ENCODE results near the gene LDLRAD4.

LDLRAD4 gene

DNA sequence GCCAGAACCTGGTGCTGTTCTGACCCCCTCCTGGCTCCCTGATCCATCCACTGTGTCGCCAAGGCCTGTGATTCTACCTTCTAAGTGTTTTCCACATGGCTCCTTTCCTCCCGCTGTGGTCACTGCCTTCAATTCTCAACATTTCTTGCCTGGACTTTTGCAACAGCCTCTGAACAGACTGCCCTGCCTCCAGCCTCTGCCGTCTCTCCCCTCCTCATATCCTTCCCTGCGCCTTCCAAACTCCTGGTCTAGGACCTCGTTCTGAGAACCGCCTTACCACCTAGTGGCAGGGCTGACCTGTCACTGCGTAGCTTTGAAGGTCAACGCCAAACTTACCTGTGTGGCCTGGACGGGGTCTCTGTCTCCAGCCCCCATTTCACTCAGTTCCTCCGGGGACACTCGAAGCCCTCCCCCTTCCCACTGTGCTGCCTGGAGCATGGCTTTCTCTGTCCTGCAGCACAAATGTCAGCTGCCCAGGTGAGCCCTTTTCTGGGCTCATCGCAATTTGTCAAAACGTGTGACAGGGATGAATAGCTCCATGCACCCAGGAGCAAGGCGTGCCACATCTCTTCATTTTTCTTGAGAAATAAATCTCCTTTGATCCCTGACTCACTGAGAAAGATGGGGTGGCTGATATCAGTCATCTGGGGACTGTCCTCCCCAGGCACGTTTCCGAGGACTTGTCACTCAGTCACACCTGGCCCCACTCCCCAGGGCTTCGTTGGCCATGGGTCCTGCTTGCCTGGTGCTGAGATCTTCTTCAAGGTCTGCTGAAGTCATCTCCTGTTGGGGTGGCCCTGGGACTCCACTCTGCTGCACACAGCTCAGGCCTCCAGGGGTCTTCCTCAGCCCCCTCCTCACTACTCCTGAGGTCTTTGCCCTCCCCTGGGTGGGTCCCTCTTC, 46.7 kb downstream of the LDLRAD4 start:
- no peak for DNase-seq (ENCODE audit: low read depth, low spot score)

DNA sequence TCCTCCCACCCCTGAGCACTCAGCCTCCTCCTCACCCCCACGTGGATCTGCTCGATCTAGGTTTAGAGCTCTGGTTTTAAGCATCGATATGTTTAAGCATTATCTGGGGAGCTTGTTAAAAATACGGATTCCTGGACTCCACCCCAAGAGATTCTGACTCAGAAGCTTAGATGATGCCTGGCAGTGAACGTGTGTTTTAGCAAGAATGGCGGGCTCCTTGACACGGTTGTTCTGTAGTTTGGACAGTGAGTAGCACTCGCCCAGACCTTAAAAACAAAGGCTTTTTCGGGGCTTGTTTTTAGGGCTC, 47.3 kb downstream of the LDLRAD4 start:
- DNase-seq (ENCODE audit: low read depth, low spot score): no peak

DNA sequence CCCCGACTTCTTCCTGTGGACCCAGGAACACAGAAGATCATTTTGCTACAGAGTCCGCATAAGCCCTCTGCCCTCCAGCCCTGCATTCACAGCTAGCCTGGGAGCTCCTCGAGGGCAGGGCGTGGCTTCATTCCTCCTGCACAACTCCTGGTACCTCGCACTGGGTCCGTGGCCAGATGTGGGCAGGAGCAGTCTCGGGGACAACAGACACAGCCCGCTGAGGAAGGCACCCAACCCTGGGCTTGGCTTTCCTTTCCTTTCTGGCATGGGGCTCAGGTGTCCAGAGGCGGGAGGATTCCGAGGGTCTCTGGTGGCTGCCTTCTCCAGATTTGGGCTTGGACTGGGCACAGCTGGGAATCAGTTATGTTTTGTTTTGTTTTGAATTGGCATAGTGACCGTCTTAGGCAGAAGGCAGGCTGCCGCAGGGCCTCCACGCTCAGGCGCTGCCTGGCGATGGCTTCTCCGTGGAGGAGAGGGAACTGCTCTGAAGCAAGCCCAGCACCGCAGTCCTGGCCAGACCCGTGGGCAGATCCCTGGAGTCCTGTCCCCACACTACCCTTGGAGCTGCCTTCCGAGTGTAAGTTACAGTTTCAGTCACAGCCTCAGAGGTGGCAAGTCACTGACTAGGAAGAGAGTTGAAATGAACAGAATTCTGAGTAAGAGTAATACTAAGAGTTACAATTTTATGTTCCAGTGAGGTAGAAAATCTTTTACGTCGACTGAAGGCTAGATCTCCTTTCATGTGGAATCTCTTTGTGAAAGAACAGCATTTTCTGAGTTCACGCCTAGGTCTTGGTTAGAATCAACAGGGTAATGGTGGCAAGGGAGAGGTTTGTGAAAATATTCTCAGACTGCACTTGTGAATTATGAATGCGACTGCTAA, 47.9 kb downstream of the LDLRAD4 start:
- DNase-seq (ENCODE audit: low read depth, low spot score): no peak

DNA sequence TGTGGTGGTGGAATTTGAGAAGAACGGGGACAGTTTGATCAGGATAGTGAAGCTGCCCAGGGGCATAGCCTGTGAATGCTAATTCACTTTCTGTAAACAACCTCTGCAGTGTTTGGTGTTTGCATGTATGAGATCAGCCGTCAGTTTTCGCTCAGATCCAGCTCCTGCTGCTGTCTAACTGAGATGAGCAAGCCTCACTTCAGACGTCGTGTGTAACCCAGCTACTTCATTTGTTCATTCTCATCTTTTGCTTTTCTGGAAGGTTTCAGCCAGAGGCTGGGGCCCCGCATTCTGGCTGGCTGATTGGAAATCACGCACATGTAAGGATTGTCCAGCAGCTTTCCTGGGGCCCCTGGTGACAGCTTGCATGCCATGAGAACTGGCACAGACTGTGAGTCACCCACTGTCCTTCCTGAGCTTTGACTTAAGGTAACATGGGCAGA, 48.9 kb downstream of the LDLRAD4 start:
- DNase-seq (ENCODE audit: low read depth, low spot score): peak; percentile 37

DNA sequence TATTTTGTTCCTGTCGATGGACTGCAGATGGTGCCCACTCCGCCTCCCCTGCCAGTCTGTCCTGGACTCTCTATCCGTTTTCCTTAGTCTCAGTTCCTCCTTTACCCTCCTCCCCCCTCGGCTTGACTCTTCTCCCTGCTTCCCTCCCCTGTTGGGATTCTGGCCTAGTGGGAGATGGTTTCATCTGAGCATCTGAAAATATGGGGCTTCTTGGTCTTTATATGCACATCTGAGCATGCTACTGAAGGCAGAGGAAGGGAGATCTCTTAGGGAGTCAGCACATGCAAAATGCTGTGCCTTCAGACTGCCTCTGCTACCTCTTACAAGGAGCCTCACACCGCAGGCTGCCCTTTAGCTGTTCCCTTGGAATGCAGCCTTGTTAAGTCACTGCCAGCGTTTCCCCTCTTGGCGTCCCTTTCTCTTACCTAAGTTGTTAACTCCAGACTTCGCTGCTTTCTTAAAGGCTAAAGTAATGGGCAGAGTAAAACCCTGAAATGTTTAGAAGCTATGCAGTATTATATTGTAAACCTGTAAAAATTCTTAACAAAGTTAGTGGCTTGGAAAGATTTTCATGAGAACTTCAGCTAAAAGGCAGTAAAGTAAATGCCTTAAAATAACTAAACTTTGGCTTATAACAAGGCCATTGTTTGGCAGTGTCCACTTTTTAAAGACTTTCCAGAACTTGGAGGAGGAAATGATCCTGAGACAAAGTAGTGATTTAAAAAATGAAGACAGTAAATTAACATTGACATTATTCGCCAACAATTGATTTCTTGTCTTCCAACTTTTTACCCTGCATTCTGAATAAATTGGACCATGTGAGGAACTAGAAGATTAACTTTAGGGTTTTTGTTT, 49.8 kb downstream of the LDLRAD4 start:
- DNase-seq (ENCODE audit: low read depth, low spot score): peak; percentile 92

DNA sequence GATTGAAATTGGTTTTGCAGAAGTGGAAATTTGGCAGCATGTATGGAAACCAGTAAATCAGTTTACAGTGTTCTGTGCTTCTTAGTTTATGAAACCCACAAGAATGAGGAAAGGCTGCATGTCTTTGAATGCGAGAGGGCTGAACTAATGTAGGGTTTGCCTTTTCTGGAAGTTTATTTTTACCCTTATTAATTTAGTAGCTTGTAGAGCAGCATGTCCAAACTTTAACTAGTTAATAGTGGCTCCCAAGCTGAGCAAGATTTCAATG, 50.4 kb downstream of the LDLRAD4 start:
- DNase-seq (ENCODE audit: low read depth, low spot score): peak; percentile 67

DNA sequence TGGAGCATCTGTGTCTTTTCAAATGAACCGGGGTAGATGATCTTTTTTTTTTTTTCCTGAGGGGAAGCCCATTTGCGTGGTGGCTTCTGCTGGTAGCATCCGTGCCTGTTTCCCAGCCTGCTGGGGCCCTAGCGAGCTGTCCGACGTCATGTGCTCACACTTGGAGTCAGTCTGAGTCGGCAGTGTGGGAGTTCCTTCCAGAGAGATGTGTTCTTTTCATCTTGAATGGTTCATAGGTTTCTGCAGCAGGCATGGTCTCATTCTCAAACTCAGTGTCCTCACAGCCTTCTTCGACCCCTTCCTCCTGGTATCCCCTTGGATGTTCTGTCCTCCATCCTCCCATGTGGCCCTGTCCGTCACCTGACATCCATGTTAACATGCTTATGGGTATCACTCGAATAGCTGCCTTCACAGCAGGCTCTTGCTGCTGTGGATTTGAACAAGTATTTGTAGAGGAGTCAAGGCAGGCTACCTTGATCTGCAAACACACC, 51.0 kb downstream of the LDLRAD4 start:
- peak; percentile 56 for DNase-seq (ENCODE audit: low read depth, low spot score)

DNA sequence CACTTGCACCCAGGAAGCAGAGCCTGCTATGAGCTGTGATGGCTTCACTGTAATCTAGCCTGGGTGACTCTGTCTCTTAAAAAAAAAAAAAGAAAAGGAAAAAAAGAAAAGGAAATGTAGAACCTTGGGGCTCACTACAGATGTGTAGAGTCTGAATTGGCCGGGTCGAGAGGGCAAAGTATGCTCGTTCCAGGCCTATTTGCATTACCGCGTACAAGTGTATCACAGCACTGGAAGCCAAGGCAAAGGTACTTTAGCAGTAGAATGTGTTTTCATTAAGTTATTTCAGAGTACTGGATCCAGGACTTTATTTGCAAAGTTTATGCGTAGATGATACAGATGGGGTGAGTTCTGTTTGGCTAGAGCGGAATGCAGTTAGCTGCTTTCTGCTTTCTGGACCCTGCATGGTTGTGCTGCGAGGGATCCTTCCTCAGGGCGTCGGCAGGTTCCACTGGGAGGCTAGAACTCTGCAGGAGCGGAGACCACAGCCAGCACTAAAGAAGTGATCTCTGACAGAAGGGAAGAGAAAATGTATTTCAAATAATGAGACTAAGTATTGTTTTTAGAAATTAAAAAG, 51.8 kb downstream of the LDLRAD4 start:
- DNase-seq (ENCODE audit: low read depth, low spot score): no peak

DNA sequence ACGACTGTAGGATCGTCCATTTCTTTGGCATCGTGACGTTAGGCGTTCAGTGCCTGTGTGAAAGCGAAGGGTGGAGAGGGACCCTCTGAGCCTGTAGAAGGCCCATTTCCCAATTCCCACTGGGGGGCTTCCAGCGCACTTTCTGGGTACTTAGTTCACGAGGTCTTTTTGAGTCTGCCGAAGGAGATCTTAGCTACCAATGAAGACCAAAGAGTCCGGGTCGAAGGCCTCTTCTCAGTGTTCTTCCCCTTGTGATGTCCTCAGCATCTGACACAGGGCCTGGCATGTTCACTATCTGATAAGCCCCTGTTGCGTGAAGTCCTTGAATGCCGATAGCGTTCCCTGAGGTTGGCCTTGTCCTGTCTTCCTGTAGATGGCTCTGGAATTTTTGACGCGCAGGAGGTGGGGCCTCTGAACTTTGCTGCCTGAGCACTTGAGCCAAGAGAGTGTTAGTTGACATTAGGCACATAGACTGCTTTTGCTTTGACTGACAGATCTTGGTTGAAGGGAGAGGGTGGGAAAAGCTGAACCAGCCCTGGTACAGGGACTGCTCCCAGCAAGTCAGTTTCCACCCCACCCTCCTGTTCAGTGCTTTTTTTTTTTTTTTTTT, 52.8 kb downstream of the LDLRAD4 start:
- no peak for DNase-seq (ENCODE audit: low read depth, low spot score)

DNA sequence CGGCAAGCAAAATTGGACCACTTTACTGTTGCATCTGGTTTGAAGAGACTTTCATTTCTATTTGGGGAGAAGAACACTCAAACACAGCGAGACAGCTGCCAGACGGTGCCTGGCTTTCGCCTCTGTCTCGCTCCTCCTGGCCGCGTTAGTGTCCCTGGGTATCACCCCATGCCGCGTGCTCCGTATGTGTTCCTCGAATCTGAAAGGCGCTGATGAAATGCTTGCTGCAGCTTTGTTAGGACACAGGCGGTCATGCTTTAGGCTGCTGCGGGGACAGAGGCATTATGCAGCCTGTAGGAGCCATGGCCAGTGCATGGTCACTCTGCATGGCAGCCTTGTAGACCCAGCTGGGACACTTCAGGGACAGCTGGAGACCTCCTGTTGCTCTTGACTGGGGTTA, 53.9 kb downstream of the LDLRAD4 start:
- no peak for DNase-seq (ENCODE audit: low read depth, low spot score)

DNA sequence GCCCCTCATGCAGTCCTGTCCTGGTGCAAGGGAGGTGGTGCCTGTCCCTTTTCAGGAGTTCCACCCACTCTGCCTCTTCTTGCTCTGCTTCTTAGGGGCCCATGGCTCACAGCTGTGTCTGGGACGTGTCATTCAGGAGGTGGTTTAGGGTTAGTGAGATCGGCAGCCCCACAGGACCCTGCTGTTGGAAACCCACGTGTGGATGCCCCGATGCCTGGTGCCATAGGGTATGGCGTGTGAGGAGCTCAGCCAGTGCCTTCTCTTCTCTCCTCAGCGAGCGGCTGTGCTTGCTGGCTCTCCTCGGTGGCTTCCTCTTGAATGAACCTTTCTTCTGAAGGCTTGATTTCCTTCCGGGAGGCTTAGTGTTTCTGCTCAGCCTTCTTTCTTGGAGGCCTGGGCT, 55.2 kb downstream of the LDLRAD4 start:
- DNase-seq (ENCODE audit: low read depth, low spot score): no peak

DNA sequence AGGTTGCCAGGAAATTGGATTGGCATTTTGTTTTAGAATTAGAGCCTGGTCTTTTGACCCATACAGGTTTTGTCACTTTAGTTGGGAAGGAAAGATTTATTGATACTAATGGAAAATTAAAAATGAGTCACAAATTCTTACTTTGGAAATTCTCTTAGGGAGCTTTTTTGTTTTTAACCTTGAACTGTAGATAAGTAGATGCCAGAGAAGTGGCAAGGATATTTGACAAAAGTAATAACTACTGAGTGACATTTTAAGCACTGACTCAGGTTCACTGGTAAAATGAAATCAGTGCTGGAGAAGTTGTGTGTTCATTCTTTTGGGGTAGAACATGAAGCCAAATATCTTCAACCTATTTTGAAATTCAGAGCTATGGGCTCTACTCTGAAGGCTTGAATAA, 56.5 kb downstream of the LDLRAD4 start:
- DNase-seq (ENCODE audit: low read depth, low spot score): no peak

DNA sequence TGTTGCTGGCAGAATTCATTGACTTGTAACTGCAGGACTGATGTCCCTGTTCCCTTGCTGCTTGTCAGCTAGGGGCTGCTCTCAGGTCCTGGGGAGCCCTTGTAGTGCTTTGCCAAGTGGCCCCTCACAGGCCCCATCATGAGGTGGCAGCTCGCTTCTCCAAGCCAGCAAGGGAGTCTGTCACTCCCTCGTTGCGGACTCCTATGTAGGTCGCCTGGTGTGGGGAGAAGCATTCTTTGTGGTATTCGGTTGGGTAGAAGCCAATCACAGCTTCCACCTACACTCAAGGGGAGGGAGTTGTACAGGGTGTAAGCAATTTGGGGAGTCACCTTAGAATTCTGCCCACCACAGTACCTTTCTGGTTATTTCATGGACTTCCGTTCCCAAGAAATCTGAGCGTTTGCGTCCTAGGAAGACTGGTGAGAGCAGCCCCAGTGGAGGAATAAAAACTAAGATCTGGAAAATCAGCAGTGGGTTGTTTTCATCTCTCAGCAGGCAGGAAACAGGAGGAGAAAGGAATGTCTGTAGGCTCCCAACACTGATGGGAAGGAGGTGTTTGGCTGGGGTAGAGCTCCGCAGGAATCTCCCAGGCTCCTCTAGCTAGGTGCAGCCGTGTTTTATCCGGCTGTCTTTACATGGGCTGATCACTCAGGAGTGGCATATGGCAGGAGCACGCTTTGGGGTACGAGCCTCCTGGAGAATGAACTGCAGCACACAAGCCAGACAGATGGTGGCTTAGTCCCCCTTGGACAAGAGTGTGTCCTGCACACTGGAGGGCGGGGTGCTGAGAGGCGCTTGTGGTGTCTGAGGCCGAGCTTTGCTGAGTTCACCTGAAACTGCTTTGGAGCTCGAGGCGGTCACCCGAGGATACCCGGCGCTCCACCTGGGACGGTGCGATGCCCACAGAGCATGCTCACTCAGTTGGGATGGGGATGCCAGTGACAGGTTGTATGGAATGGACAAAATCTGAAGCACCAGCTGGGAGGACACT, 58.3 kb downstream of the LDLRAD4 start:
- peak; percentile 67 for DNase-seq (ENCODE audit: low read depth, low spot score)

DNA sequence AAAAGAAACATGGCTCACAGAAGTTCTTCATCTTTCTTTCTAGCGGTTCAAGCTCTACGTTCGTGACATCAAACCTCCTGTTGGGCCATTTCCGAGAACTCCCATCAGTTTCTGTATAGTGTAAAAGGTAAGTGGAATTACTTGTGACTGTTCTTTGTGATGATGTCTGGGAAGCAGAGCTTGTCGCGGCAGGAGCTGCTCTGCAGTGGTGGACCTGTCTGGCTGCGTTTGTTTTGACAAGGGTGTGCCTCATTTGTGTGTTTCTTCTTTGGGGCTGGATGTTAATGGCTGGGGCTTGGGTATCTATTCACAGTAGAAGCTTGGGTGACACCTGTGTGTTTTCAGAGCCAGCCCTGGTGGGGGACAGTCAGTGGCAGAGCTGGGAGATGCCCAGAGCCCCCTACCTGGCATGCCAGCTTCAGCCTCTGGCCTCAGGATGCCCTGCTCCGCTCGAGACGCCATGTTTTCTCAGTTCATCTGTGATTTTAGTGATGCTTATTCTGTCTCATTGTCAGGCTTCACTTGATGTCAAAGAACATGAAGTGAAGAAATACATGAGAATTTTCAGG, 59.6 kb downstream of the LDLRAD4 start:
- DNase-seq (ENCODE audit: low read depth, low spot score): no peak

DNA sequence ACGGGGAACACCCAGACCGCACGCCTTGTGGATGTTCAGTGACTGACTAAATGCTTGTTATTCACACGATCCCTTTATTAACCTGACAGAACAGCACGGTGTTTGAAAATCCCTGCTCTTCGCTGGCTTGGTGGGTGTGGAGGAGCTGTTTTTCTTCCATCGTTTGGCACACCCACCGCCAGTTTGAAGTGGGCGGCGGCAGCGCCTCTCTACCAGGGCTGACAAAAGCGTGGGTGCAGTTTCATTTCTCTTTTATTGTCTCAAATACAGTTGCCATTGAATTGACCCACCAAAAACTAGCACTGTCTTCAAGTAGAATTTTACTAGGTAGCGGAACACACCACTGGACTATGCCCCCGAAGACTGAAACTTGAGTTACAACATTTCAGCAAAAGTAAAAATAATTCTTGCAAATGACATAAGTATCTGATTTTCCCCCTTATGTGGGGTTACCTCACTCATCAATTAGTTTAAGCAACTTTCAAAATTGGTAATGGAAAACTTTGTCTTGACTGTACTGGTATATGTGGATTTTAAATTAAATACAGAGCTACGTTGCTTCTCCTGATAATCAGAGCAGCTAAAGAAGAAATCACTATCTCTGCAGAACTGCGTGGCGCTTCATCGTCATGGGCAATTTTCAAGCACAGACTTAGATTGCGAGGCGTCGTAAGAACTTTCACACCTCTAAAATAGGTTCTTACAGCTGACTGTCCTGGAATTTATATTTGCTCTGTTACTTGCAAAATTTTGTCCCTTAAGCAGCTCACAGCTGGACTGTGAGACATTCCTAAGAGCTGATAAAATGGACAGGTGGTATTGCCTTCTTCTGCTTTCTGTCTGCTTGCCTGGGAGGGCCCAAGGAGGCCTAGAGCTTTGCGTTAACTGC, 60.9 kb downstream of the LDLRAD4 start:
- no peak for DNase-seq (ENCODE audit: low read depth, low spot score)

DNA sequence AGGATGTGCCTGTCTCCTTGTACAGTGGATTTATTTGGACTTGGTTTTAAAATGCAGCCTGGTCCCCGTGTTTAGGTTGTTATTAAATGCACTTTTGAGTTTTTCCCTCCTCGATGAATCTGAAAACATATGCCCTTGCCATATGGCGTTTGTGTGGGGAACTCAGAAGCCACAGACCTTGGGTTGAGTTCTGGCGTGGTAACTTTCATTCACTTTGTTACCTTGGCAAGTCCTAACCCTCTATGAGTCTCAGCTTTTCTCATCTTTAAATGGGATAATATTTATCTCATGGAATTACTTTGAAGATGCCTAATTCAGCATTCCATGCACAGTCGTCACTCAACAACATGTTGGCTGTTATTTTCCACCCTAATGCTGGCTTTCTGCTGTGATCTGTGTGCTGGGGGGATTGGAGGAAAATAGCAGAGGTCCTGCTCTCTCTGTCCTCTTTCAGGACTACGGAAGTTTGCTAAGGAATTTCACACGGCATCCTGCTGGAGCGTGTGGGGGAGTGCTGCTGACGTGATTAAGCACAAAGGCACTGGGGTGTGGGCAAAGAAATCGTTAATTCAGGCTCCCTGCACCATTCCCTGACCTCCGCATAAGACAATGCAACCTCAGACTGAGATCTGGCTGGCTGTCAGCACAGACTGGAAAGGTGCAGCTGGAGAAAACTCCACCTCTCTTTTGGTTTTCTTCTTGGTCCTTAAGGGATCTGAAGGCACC, 61.7 kb downstream of the LDLRAD4 start:
- peak; percentile 77 for DNase-seq (ENCODE audit: low read depth, low spot score)

DNA sequence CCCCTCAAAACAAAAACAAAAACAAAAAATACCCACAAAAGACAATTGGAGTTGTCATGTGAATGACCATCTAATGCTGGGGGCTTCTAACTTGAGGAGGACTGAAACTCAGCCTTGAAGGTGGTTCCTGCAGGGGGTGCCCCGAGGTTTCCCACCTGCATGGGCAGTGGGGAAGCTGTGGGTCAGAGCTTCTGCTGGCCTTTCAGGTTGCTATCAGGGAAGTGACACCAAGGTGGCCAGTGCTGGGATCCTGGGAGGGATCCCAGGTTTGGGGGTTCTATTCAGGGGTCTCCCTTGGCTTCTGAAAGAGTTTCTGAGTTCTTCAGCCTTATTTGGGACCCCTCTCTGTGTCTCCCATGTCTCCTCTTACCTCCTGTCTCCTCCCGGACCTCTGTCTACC, 62.8 kb downstream of the LDLRAD4 start:
- no peak for DNase-seq (ENCODE audit: low read depth, low spot score)

DNA sequence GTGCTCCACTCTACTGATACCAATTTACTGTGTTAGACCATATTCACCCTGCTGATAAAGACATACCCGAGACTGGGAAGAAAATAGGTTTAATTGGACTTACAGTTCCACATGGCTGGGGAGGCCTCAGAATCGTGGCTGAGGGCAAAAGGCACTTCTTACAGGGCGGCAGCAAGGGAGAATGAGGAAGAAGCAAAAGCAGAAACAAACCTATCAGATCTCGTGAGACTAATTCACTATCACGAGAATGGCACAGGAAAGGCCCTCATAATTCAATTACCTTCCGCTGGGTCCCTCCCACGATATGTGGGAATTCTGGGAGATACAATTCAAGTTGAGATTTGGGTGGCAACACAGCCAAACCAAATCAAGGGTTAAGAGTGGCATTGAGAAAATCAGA, 65.2 kb downstream of the LDLRAD4 start:
- no peak for DNase-seq (ENCODE audit: low read depth, low spot score)

All from astrocyte of the hippocampus (primary cell).